CD14-positive monocyte (primary cell): ENCODE results near the gene AMPH. TPM values are rescaled to one million over a fixed set of nuclear protein-coding genes. Genes with fewer than 3 reads are reported as not detected.
A peak's percentile ranks its signal among the peaks of the same experiment; 100 is the strongest.
"Not testable (repeated sequence)": the region's sequence is repeated elsewhere in the genome, so short reads cannot be mapped to it uniquely, and the experiment has no call there.

Experiments
- DNase-seq, 3 donors: peaks; one replicate each; pipeline ENCODE4 v3.0.0-alpha.2; 2011 to 2022
- H2AFZ ChIP-seq: 2 replicates; pipeline ENCODE4 v1.6.0; 2012; ENCODE audit warnings: mild to moderate bottlenecking, low read depth, low read length, inconsistent platforms; ENCODE audit not compliant: insufficient read depth, poor library complexity, severe bottlenecking
- H3K27ac ChIP-seq, 2 donors: 1 replicate in 1 of 2; 2 replicates in 1 of 2; pipeline ENCODE4 v1.5.1; 2012 to 2013; ENCODE audit warnings: low read length in 2 of 2, control low read depth in 1 of 2, inconsistent platforms in 1 of 2, low read depth in 1 of 2, mild to moderate bottlenecking in 1 of 2
- H3K27me3 ChIP-seq, 2 donors: one replicate each; pipeline versions ENCODE4 v1.6.0 to v1.6.1; 2011 to 2013; ENCODE audit warnings: low read length in 2 of 2; ENCODE audit not compliant: control insufficient read depth in 2 of 2, insufficient read depth in 2 of 2
- H3K36me3 ChIP-seq, 2 donors: replicated peaks in 1 of 2; 1 replicate in 1 of 2; 2 replicates in 1 of 2; pipeline versions ENCODE4 v1.5.1 to v1.6.1; 2012 to 2013; ENCODE audit warnings: low read length in 2 of 2, control low read depth in 1 of 2, inconsistent platforms in 1 of 2, mild to moderate bottlenecking in 1 of 2; ENCODE audit not compliant: insufficient read depth in 2 of 2, control insufficient read depth in 1 of 2
- H3K4me1 ChIP-seq, 2 donors: 1 replicate in 1 of 2; 2 replicates in 1 of 2; pipeline versions ENCODE4 v1.5.1 to v1.6.1; 2012 to 2013; ENCODE audit warnings: low read length in 2 of 2, control low read depth in 1 of 2, inconsistent platforms in 1 of 2, mild to moderate bottlenecking in 1 of 2, moderate library complexity in 1 of 2; ENCODE audit not compliant: insufficient read depth in 2 of 2, control insufficient read depth in 1 of 2
- H3K4me2 ChIP-seq: replicated peaks from 2 replicates; pipeline ENCODE3; 2012; ENCODE audit warnings: low read length, moderate library complexity, mild to moderate bottlenecking; ENCODE audit not compliant: poor library complexity, severe bottlenecking; ENCODE audit errors: extremely low read depth
- H3K4me3 ChIP-seq, 3 experiments: fragments of 200-600 bp in 1 of 3; sonication (generic) in 1 of 3; replicated peaks in 1 of 3; 1 replicate in 2 of 3; 2 replicates in 1 of 3; pipeline ENCODE4 v1.5.1; 2011 to 2013; ENCODE audit warnings: low read length in 3 of 3, mild to moderate bottlenecking in 3 of 3, control low read depth in 2 of 3, low read depth in 2 of 3, inconsistent platforms in 1 of 3, moderate library complexity in 1 of 3
- H3K79me2 ChIP-seq: 2 replicates; pipeline ENCODE4 v1.6.0; 2012; ENCODE audit warnings: mild to moderate bottlenecking, control low read depth, inconsistent platforms, low read length, moderate library complexity; ENCODE audit not compliant: insufficient read depth
- H3K9ac ChIP-seq: 2 replicates; pipeline ENCODE4 v1.6.0; 2017; ENCODE audit warnings: low read length, mild to moderate bottlenecking; ENCODE audit not compliant: insufficient read depth, poor library complexity, severe bottlenecking
- H3K9me3 ChIP-seq, 2 donors: replicated peaks in 1 of 2; 1 replicate in 1 of 2; 2 replicates in 1 of 2; pipeline versions ENCODE4 v1.5.1 to v1.6.1; 2012 to 2013; ENCODE audit warnings: low read length in 2 of 2, control low read depth in 1 of 2; ENCODE audit not compliant: control insufficient read depth in 1 of 2, insufficient read depth in 1 of 2
- H4K20me1 ChIP-seq: 2 replicates; pipeline ENCODE4 v1.6.0; 2012; ENCODE audit warnings: mild to moderate bottlenecking, low read length, control low read depth, moderate library complexity; ENCODE audit not compliant: insufficient read depth
- H3K27ac Mint-ChIP-seq, 7 donors: one replicate each; pipeline ENCODE4 v1.8.0; 2020; ENCODE audit warnings: mild to moderate bottlenecking in 7 of 7, mixed read lengths in 7 of 7, moderate library complexity in 6 of 7, inconsistent platforms in 2 of 7
- H3K27me3 Mint-ChIP-seq, 3 donors: one replicate each; pipeline ENCODE4 v1.8.0; 2021 to 2022; ENCODE audit warnings: low read depth in 3 of 3, mild to moderate bottlenecking in 3 of 3, mixed read lengths in 3 of 3, moderate library complexity in 3 of 3, inconsistent platforms in 1 of 3
- H3K36me3 Mint-ChIP-seq, 2 donors: one replicate each; pipeline ENCODE4 v1.8.0; 2020; ENCODE audit warnings: mixed read lengths in 2 of 2, inconsistent platforms in 1 of 2, mild to moderate bottlenecking in 1 of 2
- H3K4me1 Mint-ChIP-seq: one replicate; pipeline ENCODE4 v1.8.0; 2020; ENCODE audit warnings: mild to moderate bottlenecking, mixed read lengths
- H3K4me3 Mint-ChIP-seq, 2 donors: one replicate each; pipeline ENCODE4 v1.8.0; 2020; ENCODE audit warnings: mild to moderate bottlenecking in 2 of 2, mixed read lengths in 2 of 2, moderate library complexity in 1 of 2
- H3K9me3 Mint-ChIP-seq, 7 donors: one replicate each; pipeline ENCODE4 v1.8.0; 2020 to 2022; ENCODE audit warnings: mixed read lengths in 7 of 7, mild to moderate bottlenecking in 6 of 7, moderate library complexity in 6 of 7, inconsistent platforms in 2 of 7
- CTCF ChIP-seq: fragments of 200-600 bp; IDR thresholded peaks from one replicate; pipeline ENCODE4 v1.8.0; 2022; ENCODE audit warnings: antibody characterized with exemption, mild to moderate bottlenecking
- WGBS: methylation state at CpG from one replicate; pipeline ENCODE4 v1.1.5; 2013; ENCODE audit warnings: missing lambda C conversion rate; ENCODE audit not compliant: insufficient coverage; 5-methylcytosine and 5-hydroxymethylcytosine counted together
- intact Hi-C, 2 donors: fragments of 100-400 bp; cut with micrococcal nuclease; formaldehyde crosslinking; loops; one replicate each; pipeline versions ENCODE4 v1.15.0 to v1.15.1; 2023
- polyA plus RNA-seq, 3 donors: library from polyadenylated mRNA; depleted of rRNA in 1 of 3; unstranded in 2 of 3; stranded (reverse) in 1 of 3; fragments of 300-500 nt in 2 of 3; fragments of >200 nt in 1 of 3; fragmentation: Illumina TruSeq in 2 of 3; gene quantifications; 1 replicate in 2 of 3; 2 replicates in 1 of 3; pipeline ENCODE4 v1.2.3, GENCODE V29; 2012 to 2021

The AMPH gene
- polyA plus RNA-seq, 3 donors = 0.61 to 0.96 (median 0.67) TPM

GRCh38 chr7:38367301-38367890, 263.8 kb downstream of the AMPH start:
- H3K79me2 ChIP-seq = peaks cover 29% of the 10 kb centered on the region
- Mint-ChIP-seq H3K9me3 (no peaks in the 10 kb centered on the region), H3K36me3 (peaks cover 0 to 17% of the 10 kb centered on the region in 2 donors), H3K27ac (peak overlapping the region; percentile 87 to 99 (median 97)), H3K4me3 (no peak overlapping the region), H3K27me3 (peaks cover 0 to 1% (median 0%) of the 10 kb centered on the region in 3 donors), H3K4me1 (peaks cover 47% of the 10 kb centered on the region)
- H4K20me1 ChIP-seq = no peaks in the 10 kb centered on the region
- no peak for DNase-seq
- peak overlapping the region; percentile 82 to 88 for H3K27ac ChIP-seq
- H3K4me3 ChIP-seq = no peak overlapping the region
- TF ChIP-seq CTCF = no peak
- no peaks in the 10 kb centered on the region for H3K9me3 ChIP-seq
- H3K4me1 ChIP-seq = peaks cover 48 to 49% of the 10 kb centered on the region in 2 donors
- no peaks in the 10 kb centered on the region for H3K27me3 ChIP-seq
- no peaks in the 10 kb centered on the region for H3K36me3 ChIP-seq
- no peak overlapping the region for H3K9ac ChIP-seq
- no peak overlapping the region for H3K4me2 ChIP-seq
- intact Hi-C loops = no loop called here
- no peak overlapping the region for H2AFZ ChIP-seq
- no CpG with 5 or more reads among the region's 1 CpG for WGBS

- peaks cover 58 to 64% of the 10 kb centered on the region in 2 donors for H3K4me1 ChIP-seq
- H2AFZ ChIP-seq, H3K27me3 Mint-ChIP-seq, H3K4me3 Mint-ChIP-seq, H3K9me3 ChIP-seq, H3K4me2 ChIP-seq, H3K9ac ChIP-seq, H3K9me3 Mint-ChIP-seq, H4K20me1 ChIP-seq, intact Hi-C loops, H3K36me3 ChIP-seq, H3K27me3 ChIP-seq, H3K4me3 ChIP-seq: not testable (repeated sequence)
- Mint-ChIP-seq H3K4me1 (peaks cover 61% of the 10 kb centered on the region), H3K36me3 (peaks cover 0 to 11% of the 10 kb centered on the region in 2 donors), H3K27ac (peak overlapping the region; percentile 70 to 94 (median 85))
- peak overlapping the region; percentile 58 for H3K27ac ChIP-seq
- 21% methylated on average over 3 of the region's 3 CpGs for WGBS
- peaks cover 22% of the 10 kb centered on the region for H3K79me2 ChIP-seq
- TF ChIP-seq CTCF = peak; percentile 80
- DNase-seq = peak; percentile 31 to 62 (median 37)
Observed at GRCh38 chr7:38363379-38363778, 267.8 kb downstream of the AMPH start.

- DNase-seq = peak in 2 of 3 donors; percentile 22 to 74
- H3K4me1 Mint-ChIP-seq = peaks cover 58% of the 10 kb centered on the region
- H2AFZ ChIP-seq, H3K4me3 Mint-ChIP-seq, intact Hi-C loops, H3K9me3 Mint-ChIP-seq, H3K36me3 ChIP-seq, H3K9me3 ChIP-seq, H3K4me3 ChIP-seq, H3K4me2 ChIP-seq, H4K20me1 ChIP-seq, H3K9ac ChIP-seq, H3K27me3 ChIP-seq, H3K27me3 Mint-ChIP-seq: not testable (repeated sequence)
- H3K36me3 Mint-ChIP-seq = peaks cover 0 to 11% of the 10 kb centered on the region in 2 donors
- Histone ChIP-seq H3K79me2 (peaks cover 22% of the 10 kb centered on the region), H3K4me1 (peaks cover 57 to 58% of the 10 kb centered on the region in 2 donors), H3K27ac (peak overlapping the region; percentile 58)
- peak overlapping the region; percentile 70 to 94 (median 85) for H3K27ac Mint-ChIP-seq
- 23% methylated on average over 5 of the region's 10 CpGs for WGBS
Observed at GRCh38 chr7:38362611-38363237, 268.4 kb downstream of the AMPH start.
